ENCODE data around the gene TRUB1.

Gene TRUB1

DNA sequence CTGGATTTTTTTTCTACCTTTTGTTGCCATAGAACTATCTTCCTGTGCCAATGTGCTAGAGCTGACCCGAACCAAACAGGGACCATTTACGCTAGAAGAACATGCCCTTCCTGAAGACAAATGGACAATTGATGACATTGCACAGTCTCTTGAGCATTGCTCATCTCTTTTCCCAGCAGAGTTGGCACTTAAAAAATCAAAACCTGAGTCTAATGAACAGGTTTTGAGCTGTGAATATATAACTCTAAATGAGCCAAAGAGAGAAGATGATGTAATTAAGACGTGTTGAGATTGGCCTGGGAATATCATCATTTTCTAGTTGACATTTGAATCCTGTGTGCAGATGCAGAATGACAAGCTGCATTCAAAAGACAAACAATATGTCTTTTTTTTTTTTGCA, 37.1 kb downstream of the TRUB1 start:
- no peak for ATAC-seq (ENCODE audit: low read depth)
- H3K27me3 ChIP-seq (ENCODE audit: insufficient read depth, poor library complexity, severe bottlenecking) = no peaks in the 10 kb centered on the region
- TF ChIP-seq, protein P1, sequence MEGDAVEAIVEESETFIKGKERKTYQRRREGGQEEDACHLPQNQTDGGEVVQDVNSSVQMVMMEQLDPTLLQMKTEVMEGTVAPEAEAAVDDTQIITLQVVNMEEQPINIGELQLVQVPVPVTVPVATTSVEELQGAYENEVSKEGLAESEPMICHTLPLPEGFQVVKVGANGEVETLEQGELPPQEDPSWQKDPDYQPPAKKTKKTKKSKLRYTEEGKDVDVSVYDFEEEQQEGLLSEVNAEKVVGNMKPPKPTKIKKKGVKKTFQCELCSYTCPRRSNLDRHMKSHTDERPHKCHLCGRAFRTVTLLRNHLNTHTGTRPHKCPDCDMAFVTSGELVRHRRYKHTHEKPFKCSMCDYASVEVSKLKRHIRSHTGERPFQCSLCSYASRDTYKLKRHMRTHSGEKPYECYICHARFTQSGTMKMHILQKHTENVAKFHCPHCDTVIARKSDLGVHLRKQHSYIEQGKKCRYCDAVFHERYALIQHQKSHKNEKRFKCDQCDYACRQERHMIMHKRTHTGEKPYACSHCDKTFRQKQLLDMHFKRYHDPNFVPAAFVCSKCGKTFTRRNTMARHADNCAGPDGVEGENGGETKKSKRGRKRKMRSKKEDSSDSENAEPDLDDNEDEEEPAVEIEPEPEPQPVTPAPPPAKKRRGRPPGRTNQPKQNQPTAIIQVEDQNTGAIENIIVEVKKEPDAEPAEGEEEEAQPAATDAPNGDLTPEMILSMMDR (IDR thresholded peaks at IDR 0.05; ENCODE audit: poor library complexity, severe bottlenecking) = no peak
- no peak overlapping the region for H3K4me3 ChIP-seq (ENCODE audit: severe bottlenecking)
- DNase-seq (ENCODE audit: low spot score) = no peak
- no peaks in the 10 kb centered on the region for H3K9me3 ChIP-seq (ENCODE audit: severe bottlenecking)
- H3K27ac ChIP-seq (ENCODE audit: poor library complexity, severe bottlenecking) = no peak overlapping the region
- no peaks in the 10 kb centered on the region for H3K4me1 ChIP-seq (ENCODE audit: insufficient read depth, poor library complexity, severe bottlenecking)
- H3K36me3 ChIP-seq (ENCODE audit: low read depth) = peaks cover 57% of the 10 kb centered on the region

DNA sequence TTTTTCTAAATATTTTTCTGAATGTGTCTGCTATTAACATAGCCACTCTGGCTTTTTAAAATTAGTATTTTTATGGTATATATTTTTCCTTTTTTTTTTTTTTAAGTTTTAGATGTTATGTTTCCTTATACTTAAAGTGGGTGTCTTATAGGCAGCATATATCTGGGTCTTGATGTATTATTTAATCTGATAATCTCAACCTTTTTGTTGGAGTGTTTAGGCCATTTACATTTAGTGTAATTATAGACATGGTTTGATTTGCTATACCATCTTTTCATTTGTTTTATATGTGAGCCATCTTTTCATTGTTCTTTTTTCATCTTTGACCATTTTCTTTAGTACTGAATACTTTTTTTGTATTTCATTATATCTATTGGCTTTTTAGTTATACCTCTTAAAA, 45.0 kb downstream of the TRUB1 start:
- H3K36me3 ChIP-seq (ENCODE audit: low read depth) = peaks cover 24% of the 10 kb centered on the region

DNA sequence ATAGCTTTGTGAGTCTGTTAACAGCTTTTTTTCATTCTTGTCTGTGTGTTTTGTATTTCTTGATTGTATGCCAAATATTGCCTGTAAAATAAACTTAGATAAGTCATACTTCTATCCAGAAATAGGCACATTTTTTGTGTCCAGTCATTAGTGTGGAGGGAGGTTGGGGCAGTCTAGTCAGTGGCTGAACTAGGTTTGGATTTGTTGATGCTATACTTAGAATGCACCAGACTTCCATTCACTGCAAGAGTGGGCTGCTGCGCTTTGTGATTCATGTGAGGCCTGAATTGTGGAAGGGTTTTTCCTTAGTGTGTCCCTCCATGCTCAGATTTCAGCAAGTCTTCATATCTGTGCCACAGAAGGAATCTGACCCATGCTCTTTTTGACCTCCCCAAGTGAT, 50.0 kb downstream of the TRUB1 start:
- H3K9me3 ChIP-seq (ENCODE audit: severe bottlenecking) = no peaks in the 10 kb centered on the region
- H3K27me3 ChIP-seq (ENCODE audit: insufficient read depth, poor library complexity, severe bottlenecking) = no peaks in the 10 kb centered on the region
- H3K27ac ChIP-seq (ENCODE audit: poor library complexity, severe bottlenecking) = no peak overlapping the region
- H3K4me1 ChIP-seq (ENCODE audit: insufficient read depth, poor library complexity, severe bottlenecking) = no peaks in the 10 kb centered on the region
- H3K36me3 ChIP-seq (ENCODE audit: low read depth) = 0 out of 2 replicates have a peak, but pooled peaks cover 6% of the 10 kb centered on the region
- TF ChIP-seq, protein P1 (IDR thresholded peaks at IDR 0.05; ENCODE audit: poor library complexity, severe bottlenecking) = no peak
- no peak overlapping the region for H3K4me3 ChIP-seq (ENCODE audit: severe bottlenecking)
- no peak for DNase-seq (ENCODE audit: low spot score)
- ATAC-seq (ENCODE audit: low read depth) = no peak

More for the DNA sequence above, 45.0 kb downstream of the TRUB1 start:
- Histone ChIP-seq H3K4me3 (ENCODE audit: severe bottlenecking) (no peak overlapping the region), H3K27ac (ENCODE audit: poor library complexity, severe bottlenecking) (no peak overlapping the region), H3K4me1 (ENCODE audit: insufficient read depth, poor library complexity, severe bottlenecking) (no peaks in the 10 kb centered on the region), H3K9me3 (ENCODE audit: severe bottlenecking) (peaks cover 5% of the 10 kb centered on the region), H3K27me3 (ENCODE audit: insufficient read depth, poor library complexity, severe bottlenecking) (no peaks in the 10 kb centered on the region)
- DNase-seq (ENCODE audit: low spot score) (no peak), ATAC-seq (ENCODE audit: low read depth) (no peak)
- TF ChIP-seq, protein P1 (IDR thresholded peaks at IDR 0.05; ENCODE audit: poor library complexity, severe bottlenecking) = no peak

DNA sequence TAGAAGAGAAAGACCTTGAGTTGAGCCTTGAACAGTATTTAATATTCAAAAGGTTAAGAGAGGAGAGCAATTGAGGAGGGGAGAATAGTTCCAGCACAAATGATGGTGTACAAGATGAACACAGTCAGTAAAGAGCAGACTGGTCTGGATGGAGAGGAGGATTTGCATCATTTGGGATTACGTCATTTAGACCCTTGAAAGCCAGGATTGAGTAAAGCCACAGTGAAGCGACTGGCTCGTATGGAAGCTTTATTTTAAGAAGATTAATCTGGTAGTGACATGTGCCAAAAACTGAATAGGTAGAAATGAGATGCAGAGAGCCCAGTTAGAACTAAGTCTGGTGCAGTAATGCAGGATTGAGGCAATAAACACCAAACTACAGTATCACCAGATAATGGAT, 52.6 kb downstream of the TRUB1 start:
- TF ChIP-seq, protein P1 (IDR thresholded peaks at IDR 0.05; ENCODE audit: poor library complexity, severe bottlenecking) = no peak
- ATAC-seq (ENCODE audit: low read depth) = no peak

DNA sequence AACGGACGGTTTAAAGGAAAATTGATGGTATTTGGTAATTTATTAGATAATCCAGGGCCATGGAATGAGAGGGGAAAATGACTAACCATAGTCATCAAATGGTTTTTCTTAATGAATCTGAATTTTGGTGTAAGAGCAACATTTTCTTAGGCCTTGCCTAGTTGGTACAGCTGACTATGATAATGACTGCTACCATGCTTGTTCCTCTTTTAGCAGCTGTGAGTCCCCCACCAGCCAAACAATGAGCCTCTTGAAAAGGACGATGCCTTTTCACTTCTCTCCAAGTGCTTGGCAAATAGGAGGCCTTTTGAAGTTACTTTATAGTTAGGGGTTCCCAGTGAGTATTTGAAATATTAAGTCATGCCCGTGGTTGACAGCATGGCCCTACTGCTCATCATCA, 53.0 kb downstream of the TRUB1 start:
- DNase-seq (ENCODE audit: low spot score) (no peak), ATAC-seq (ENCODE audit: low read depth) (no peak)
- no peak overlapping the region for H3K27ac ChIP-seq (ENCODE audit: poor library complexity, severe bottlenecking)
- H3K4me1 ChIP-seq (ENCODE audit: insufficient read depth, poor library complexity, severe bottlenecking) = no peaks in the 10 kb centered on the region
- no peaks in the 10 kb centered on the region for H3K36me3 ChIP-seq (ENCODE audit: low read depth)
- no peaks in the 10 kb centered on the region for H3K9me3 ChIP-seq (ENCODE audit: severe bottlenecking)
- TF ChIP-seq, protein P1 (IDR thresholded peaks at IDR 0.05; ENCODE audit: poor library complexity, severe bottlenecking) = no peak
- H3K4me3 ChIP-seq (ENCODE audit: severe bottlenecking) = no peak overlapping the region
- H3K27me3 ChIP-seq (ENCODE audit: insufficient read depth, poor library complexity, severe bottlenecking) = no peaks in the 10 kb centered on the region

More for the DNA sequence above, 52.6 kb downstream of the TRUB1 start:
- Histone ChIP-seq H3K27me3 (ENCODE audit: insufficient read depth, poor library complexity, severe bottlenecking) (no peaks in the 10 kb centered on the region), H3K9me3 (ENCODE audit: severe bottlenecking) (no peaks in the 10 kb centered on the region), H3K36me3 (ENCODE audit: low read depth) (no peaks in the 10 kb centered on the region), H3K27ac (ENCODE audit: poor library complexity, severe bottlenecking) (no peak overlapping the region), H3K4me3 (ENCODE audit: severe bottlenecking) (no peak overlapping the region), H3K4me1 (ENCODE audit: insufficient read depth, poor library complexity, severe bottlenecking) (no peaks in the 10 kb centered on the region)
- DNase-seq (ENCODE audit: low spot score) = no peak

Measured in RWPE2 (cell line).